Upper lobe of left lung (tissue), 6 donors: ENCODE measurements around the gene UNC79. TPM values are rescaled to one million over a fixed set of nuclear protein-coding genes. Genes with fewer than 3 reads are reported as not detected.

Experiments used
- ATAC-seq, 2 donors: fragments of 200-7000 bp; cut with Tn5 transposase; one replicate each; pipeline ENCODE4 v1.9.1; 2022; ENCODE audit warnings: mild to moderate bottlenecking in 2 of 2, moderate library complexity in 2 of 2; ENCODE audit not compliant: low FRiP score in 2 of 2
- DNase-seq, 2 donors: peaks; one replicate each; pipeline ENCODE4 v3.0.0-alpha.2; 2019 to 2020
- H3K27ac ChIP-seq, 4 donors: fragments of 200-600 bp; sonication (generic); one replicate each; pipeline ENCODE4 v1.5.1; 2016 to 2019
- H3K27me3 ChIP-seq, 4 donors: fragments of 200-600 bp; sonication (generic); one replicate each; pipeline ENCODE4 v1.5.1; 2017 to 2019
- H3K36me3 ChIP-seq, 4 donors: fragments of 200-600 bp; sonication (generic); one replicate each; pipeline ENCODE4 v1.5.1; 2016 to 2019
- H3K4me1 ChIP-seq, 4 donors: fragments of 200-600 bp; sonication (generic); one replicate each; pipeline ENCODE4 v1.5.1; 2018 to 2019
- H3K4me3 ChIP-seq, 4 donors: fragments of 200-600 bp; sonication (generic); one replicate each; pipeline ENCODE4 v1.5.1; 2017 to 2019; ENCODE audit warnings: mild to moderate bottlenecking in 2 of 4, moderate library complexity in 1 of 4
- H3K9me3 ChIP-seq, 4 donors: fragments of 200-600 bp; sonication (generic); one replicate each; pipeline ENCODE4 v1.5.1; 2018 to 2019
- CTCF ChIP-seq, 6 experiments: fragments of 450-650 bp in 4 of 6; fragments of 200-600 bp in 2 of 6; sonication (generic) in 2 of 6; IDR thresholded peaks; one replicate each; pipeline ENCODE4 v1.5.1; 2016 to 2019; ENCODE audit warnings: antibody characterized with exemption in 6 of 6
- EP300 ChIP-seq, 4 donors: sonication (generic); formaldehyde crosslinking; IDR thresholded peaks; one replicate each; pipeline ENCODE4 v1.5.1; 2017; ENCODE audit warnings: antibody characterized with exemption in 4 of 4, control low read depth in 2 of 4
- POLR2A ChIP-seq, 4 donors: fragments of 450-650 bp; IDR thresholded peaks; one replicate each; pipeline ENCODE4 v1.5.1; 2016 to 2017; ENCODE audit warnings: antibody characterized with exemption in 4 of 4, mild to moderate bottlenecking in 2 of 4
- POLR2AphosphoS5 ChIP-seq, 2 donors: sonication (generic); formaldehyde crosslinking; IDR thresholded peaks; one replicate each; pipeline ENCODE4 v1.5.1; 2017; ENCODE audit warnings: antibody characterized with exemption in 2 of 2
- WGBS, 2 donors: methylation state at CpG; one replicate each; pipeline ENCODE4 v1.1.5; 2017 to 2018; 5-methylcytosine and 5-hydroxymethylcytosine counted together
- total RNA-seq, 6 donors: library from RNA; depleted of rRNA in 4 of 6; stranded (reverse); fragments of >200 nt in 4 of 6; gene quantifications; one replicate each; pipeline versions ENCODE4 v1.1.0 to v1.2.1, GENCODE V29; 2016 to 2021
- donor health status: DM: no; HTN: no; CAD: no; lungs with moderate emphysema.
- donor health status: DM: no; HTN: yes; CAD: no; lungs with severe emphysema.

The UNC79 gene
- total RNA-seq, 6 donors from 2014 or later: 0.09 to 1.0 (median 0.14) TPM

GRCh38 chr14:93737634-93738033, 306.9 kb downstream of the UNC79 start:
- Histone ChIP-seq H3K27me3 (no peaks in the 10 kb centered on the region), H3K27ac (no peak overlapping the region), H3K9me3 (no peaks in the 10 kb centered on the region), H3K4me3 (no peak overlapping the region), H3K4me1 (peaks cover 0 to 8% (median 2%) of the 10 kb centered on the region in 4 donors), H3K36me3 (no peaks in the 10 kb centered on the region)
- WGBS, 2 donors: 70 to 88% methylated on average over 9 to 11 of the region's 11 CpGs
- no peak for DNase-seq
- ATAC-seq: no peak
- TF ChIP-seq CTCF (IDR thresholded peaks at IDR 0.05): no peak
- TF ChIP-seq POLR2AphosphoS5 (IDR thresholded peaks at IDR 0.05): no peak

GRCh38 chr14:93741556-93742230, 311.0 kb downstream of the UNC79 start:
- no peak overlapping the region for H3K27ac ChIP-seq
- WGBS, 2 donors: 80 to 87% methylated on average over 5 to 12 of the region's 12 CpGs

GRCh38 chr14:93742761-93743160, 312.0 kb downstream of the UNC79 start:
- Histone ChIP-seq H3K9me3 (no peaks in the 10 kb centered on the region), H3K4me1 (no peaks in the 10 kb centered on the region), H3K27me3 (no peaks in the 10 kb centered on the region), H3K36me3 (no peaks in the 10 kb centered on the region), H3K4me3 (no peak overlapping the region), H3K27ac (no peak overlapping the region)
- DNase-seq (no peak), ATAC-seq (no peak)
- 75 to 80% methylated on average over 8 of the region's 8 CpGs for WGBS, 2 donors
- TF ChIP-seq CTCF (IDR thresholded peaks at IDR 0.05) (no peak), POLR2AphosphoS5 (IDR thresholded peaks at IDR 0.05) (no peak), EP300 (IDR thresholded peaks at IDR 0.05) (no peak)

More at GRCh38 chr14:93741556-93742230, 311.0 kb downstream of the UNC79 start:
- Histone ChIP-seq H3K27me3 (no peaks in the 10 kb centered on the region), H3K9me3 (no peaks in the 10 kb centered on the region), H3K36me3 (no peaks in the 10 kb centered on the region), H3K4me3 (no peak overlapping the region), H3K4me1 (no peaks in the 10 kb centered on the region)
- ATAC-seq: no peak
- TF ChIP-seq EP300 (IDR thresholded peaks at IDR 0.05) (no peak), CTCF (IDR thresholded peaks at IDR 0.05) (no peak), POLR2A (IDR thresholded peaks at IDR 0.05) (no peak), POLR2AphosphoS5 (IDR thresholded peaks at IDR 0.05) (no peak)
- no peak for DNase-seq

GRCh38 chr14:93743270-93744060, 312.7 kb downstream of the UNC79 start:
- ATAC-seq (no peak), DNase-seq (no peak)
- 85 to 91% methylated on average over 18 to 25 of the region's 26 CpGs for WGBS, 2 donors
- Histone ChIP-seq H3K36me3 (no peaks in the 10 kb centered on the region), H3K27ac (no peak overlapping the region), H3K9me3 (no peaks in the 10 kb centered on the region), H3K4me3 (no peak overlapping the region), H3K4me1 (no peaks in the 10 kb centered on the region), H3K27me3 (no peaks in the 10 kb centered on the region)
- TF ChIP-seq POLR2A (IDR thresholded peaks at IDR 0.05) (no peak), EP300 (IDR thresholded peaks at IDR 0.05) (no peak), POLR2AphosphoS5 (IDR thresholded peaks at IDR 0.05) (no peak), CTCF (IDR thresholded peaks at IDR 0.05) (no peak)
